H1 (cell line): ENCODE results near the gene CCDC38. TPM values are rescaled to one million over a fixed set of nuclear protein-coding genes. Genes with fewer than 3 reads are reported as not detected.

Experiments
- CBX5 ChIP-seq: fragments of 300-800, 300-1000 bp; sonication (generic); IDR thresholded peaks from 2 replicates; pipeline ENCODE4 v1.7.1; 2016; ENCODE audit warnings: antibody characterized with exemption, low read length, low read depth
- CHD1 ChIP-seq: IDR thresholded peaks from 2 replicates; pipeline ENCODE4 v1.6.1; 2012; ENCODE audit warnings: low read depth, low read length, improper control_type of control experiment
- E2F6 ChIP-seq: IDR thresholded peaks from 2 replicates; pipeline ENCODE4 v1.6.1; 2012; ENCODE audit warnings: inconsistent platforms
- POU5F1 ChIP-seq: IDR thresholded peaks from 2 replicates; pipeline ENCODE4 v1.6.1; 2011; ENCODE audit warnings: low read depth, mild to moderate bottlenecking, low read length, moderate library complexity
- SIN3A ChIP-seq, 2 experiments: IDR thresholded peaks in 1 of 2; conservative IDR thresholded peaks in 1 of 2; 2 replicates each; pipeline ENCODE4 v1.6.1; 2011 to 2012; ENCODE audit warnings: low read length in 2 of 2, improper control_type of control experiment in 1 of 2, low read depth in 1 of 2, mild to moderate bottlenecking in 1 of 2
- TAF1 ChIP-seq: IDR thresholded peaks from 2 replicates; pipeline ENCODE4 v1.6.1; 2011; ENCODE audit warnings: mild to moderate bottlenecking, low read depth, low read length
- polyA plus RNA-seq, 7 experiments: library from polyadenylated mRNA; depleted of rRNA in 3 of 7; stranded (reverse) in 5 of 7; unstranded in 2 of 7; fragments of >200 nt in 5 of 7; fragments of 200-250 nt in 2 of 7; gene quantifications; 1 replicate in 5 of 7; 2 replicates in 1 of 7; 4 replicates in 1 of 7; pipeline versions ENCODE4 v1.2.1 to v1.2.3, GENCODE V29; 2011 to 2013; ENCODE audit warnings: missing spikeins in 2 of 7, mixed read lengths in 2 of 7
- total RNA-seq: library from RNA; stranded (reverse); fragmentation: NEBNext Ultra II Directional; extraction: Animal tissue kit (Norgen Biotek cat#: 25700); gene quantifications from 2 replicates; pipeline ENCODE4 v1.2.1, GENCODE V29; 2021

The CCDC38 gene
- total and polyA plus RNA-seq, 2 of the 8 experiments (the other 6 are each of a cell fraction or from before 2014, with no cell fraction given), result not detected

- TF ChIP-seq E2F6 (no peak), TAF1 (no peak), CHD1 (no peak), POU5F1 (no peak), SIN3A (conservative IDR thresholded peaks at IDR 0.05 in 1 of 2, IDR thresholded peaks at IDR 0.05 in 1 of 2; ENCODE audit: low read depth in 1 of 2, low read length in 2 of 2) (no peak), CBX5 (no peak)
Observed at GRCh38 chr12:95829395-95829794, 113.0 kb downstream of the CCDC38 start (continued).
